HEK293 (cell line): Measurements from ENCODE around the gene JUP.

Experiments used
- CTCF ChIA-PET: fragments of 350-600 bp; formaldehyde crosslinking; extraction: SDS; loops from one replicate; lab custom pipeline; 2021; ENCODE audit warnings: antibody characterized with exemption; lab: Yijun Ruan, JAX
- POLR2A ChIA-PET: fragments of 300-600 bp; formaldehyde crosslinking; extraction: SDS; loops from one replicate; lab custom pipeline; 2020; ENCODE audit warnings: antibody characterized with exemption, inconsistent platforms; lab: Yijun Ruan, JAX
- H3K27ac ChIP-seq: fragments of 200-500 bp; sonication (Bioruptor generic); 2 replicates; pipeline ENCODE4 v1.5.1; 2014; ENCODE audit warnings: low read depth, low read length, control low read depth, inconsistent platforms; ENCODE audit errors: extremely low read depth
- H3K36me3 ChIP-seq, 2 experiments: fragments of 200-500 bp in 1 of 2; sonication (Bioruptor generic) in 1 of 2; 1 replicate in 1 of 2; 2 replicates in 1 of 2; pipeline ENCODE4 v1.5.1; 2014 to 2017; ENCODE audit warnings: inconsistent platforms in 2 of 2, low read length in 2 of 2; ENCODE audit not compliant: control insufficient read depth in 2 of 2, insufficient read depth in 1 of 2
- H3K4me1 ChIP-seq: fragments of 200-500 bp; sonication (Bioruptor generic); 2 replicates; pipeline ENCODE4 v1.5.1; 2014; ENCODE audit warnings: mild to moderate bottlenecking, low read length, inconsistent platforms; ENCODE audit not compliant: control insufficient read depth, insufficient read depth
- H3K4me3 ChIP-seq: 2 replicates; pipeline ENCODE4 v1.5.1; 2011; ENCODE audit warnings: low read depth, mild to moderate bottlenecking, control low read depth, low read length, moderate library complexity
- H3K9me3 ChIP-seq: fragments of 200-500 bp; sonication (Bioruptor generic); 2 replicates; pipeline ENCODE4 v1.5.1; 2014; ENCODE audit warnings: low read depth, low read length, inconsistent platforms; ENCODE audit not compliant: control insufficient read depth, insufficient read depth
- GLIS2 ChIP-seq: fragments of 450-650 bp; formaldehyde crosslinking; IDR thresholded peaks from 2 replicates; pipeline ENCODE4 v1.5.1; 2016; ENCODE audit warnings: missing biosample characterization, missing genetic modification characterization
- HOXD13 ChIP-seq: sonication (generic); formaldehyde crosslinking; IDR thresholded peaks from 2 replicates; pipeline ENCODE4 v1.8.0; 2022; ENCODE audit warnings: missing genetic modification reagents, borderline replicate concordance
- PRDM1 ChIP-seq: fragments of 450-650 bp; formaldehyde crosslinking; IDR thresholded peaks from 2 replicates; pipeline ENCODE4; 2016; ENCODE audit warnings: missing biosample characterization, missing genetic modification characterization
- REPIN1 ChIP-seq: fragments of 450-650 bp; formaldehyde crosslinking; IDR thresholded peaks from 2 replicates; pipeline ENCODE4 v1.5.1; 2017; ENCODE audit warnings: missing biosample characterization, missing genetic modification characterization, low read depth
- SP2 ChIP-seq: fragments of 450-650 bp; formaldehyde crosslinking; IDR thresholded peaks from 2 replicates; pipeline ENCODE4 v1.5.1; 2016; ENCODE audit warnings: missing biosample characterization, missing genetic modification characterization
- SP3 ChIP-seq: fragments of 450-650 bp; formaldehyde crosslinking; IDR thresholded peaks from 2 replicates; pipeline ENCODE4 v1.5.1; 2016; ENCODE audit warnings: missing biosample characterization, missing genetic modification characterization
- SP7 ChIP-seq: fragments of 450-650 bp; formaldehyde crosslinking; IDR thresholded peaks from 2 replicates; pipeline ENCODE4 v1.5.1; 2016; ENCODE audit warnings: missing biosample characterization, missing genetic modification characterization
- ZBTB20 ChIP-seq: fragments of 450-650 bp; formaldehyde crosslinking; IDR thresholded peaks from 2 replicates; pipeline ENCODE4 v1.5.1; 2016; ENCODE audit warnings: missing biosample characterization, missing genetic modification characterization
- ZEB2 ChIP-seq: fragments of 450-650 bp; formaldehyde crosslinking; IDR thresholded peaks from 2 replicates; pipeline ENCODE4 v1.5.1; 2016; ENCODE audit warnings: missing biosample characterization, missing genetic modification characterization
- ZIC2 ChIP-seq: fragments of 450-650 bp; formaldehyde crosslinking; IDR thresholded peaks from 2 replicates; pipeline ENCODE4 v1.5.1; 2016; ENCODE audit warnings: missing biosample characterization, missing genetic modification characterization
- ZNF169 ChIP-seq: fragments of 450-650 bp; formaldehyde crosslinking; IDR thresholded peaks from 2 replicates; pipeline ENCODE4 v1.5.1; 2016; ENCODE audit warnings: missing biosample characterization, missing genetic modification characterization
- ZNF175 ChIP-seq: fragments of 450-650 bp; formaldehyde crosslinking; IDR thresholded peaks from 2 replicates; pipeline ENCODE4 v1.5.1; 2016; ENCODE audit warnings: missing biosample characterization, missing genetic modification characterization
- ZNF221 ChIP-seq: fragments of 450-650 bp; formaldehyde crosslinking; IDR thresholded peaks from 2 replicates; pipeline ENCODE4 v1.5.1; 2017; ENCODE audit warnings: missing biosample characterization, missing genetic modification characterization, borderline replicate concordance
- ZNF223 ChIP-seq: fragments of 450-650 bp; formaldehyde crosslinking; IDR thresholded peaks from 2 replicates; pipeline ENCODE4 v1.5.1; 2016; ENCODE audit warnings: missing biosample characterization, missing genetic modification characterization
- ZNF23 ChIP-seq: fragments of 450-650 bp; formaldehyde crosslinking; IDR thresholded peaks from 2 replicates; pipeline ENCODE4 v1.5.1; 2016; ENCODE audit warnings: missing biosample characterization, missing genetic modification characterization, borderline replicate concordance
- ZNF280C ChIP-seq: fragments of 450-650 bp; formaldehyde crosslinking; IDR thresholded peaks from 2 replicates; pipeline ENCODE4 v1.5.1; 2016; ENCODE audit warnings: missing biosample characterization, missing genetic modification characterization
- ZNF292 ChIP-seq: fragments of 450-650 bp; formaldehyde crosslinking; IDR thresholded peaks from 2 replicates; pipeline ENCODE4 v1.5.1; 2016; ENCODE audit warnings: low read depth, missing biosample characterization, missing genetic modification characterization, borderline replicate concordance
- ZNF335 ChIP-seq: fragments of 450-650 bp; formaldehyde crosslinking; conservative IDR thresholded peaks from 2 replicates; pipeline ENCODE4 v1.5.1; 2016; ENCODE audit warnings: missing biosample characterization, missing genetic modification characterization
- ZNF350 ChIP-seq: fragments of 450-650 bp; formaldehyde crosslinking; IDR thresholded peaks from 2 replicates; pipeline ENCODE4 v1.5.0; 2017; ENCODE audit warnings: missing biosample characterization, mild to moderate bottlenecking, missing genetic modification characterization
- ZNF488 ChIP-seq: fragments of 450-650 bp; formaldehyde crosslinking; IDR thresholded peaks from 2 replicates; pipeline ENCODE4 v1.5.1; 2016; ENCODE audit warnings: missing biosample characterization, missing genetic modification characterization
- ZNF513 ChIP-seq: fragments of 450-650 bp; IDR thresholded peaks from 2 replicates; pipeline ENCODE4 v1.5.1; 2018; ENCODE audit warnings: missing biosample characterization, missing genetic modification characterization
- ZNF610 ChIP-seq: fragments of 450-650 bp; formaldehyde crosslinking; IDR thresholded peaks from 2 replicates; pipeline ENCODE4 v1.5.1; 2016; ENCODE audit warnings: missing biosample characterization, missing genetic modification characterization, borderline replicate concordance
- ZNF624 ChIP-seq: fragments of 450-650 bp; formaldehyde crosslinking; IDR thresholded peaks from 2 replicates; pipeline ENCODE4 v1.5.1; 2017; ENCODE audit warnings: missing biosample characterization, missing genetic modification characterization
- ZNF629 ChIP-seq: fragments of 450-650 bp; formaldehyde crosslinking; IDR thresholded peaks from 2 replicates; pipeline ENCODE4 v1.5.1; 2017; ENCODE audit warnings: missing biosample characterization, missing genetic modification characterization
- ZNF76 ChIP-seq: fragments of 450-650 bp; formaldehyde crosslinking; IDR thresholded peaks from 2 replicates; pipeline ENCODE4; 2016; ENCODE audit warnings: low read depth, missing biosample characterization, missing genetic modification characterization, borderline replicate concordance
- TF ChIP-seq, protein P1 (sequence below): fragments of 450-650 bp; formaldehyde crosslinking; IDR thresholded peaks from 2 replicates; pipeline ENCODE4 v1.5.1; 2016; ENCODE audit warnings: missing biosample characterization, missing genetic modification characterization

JUP gene

DNA sequence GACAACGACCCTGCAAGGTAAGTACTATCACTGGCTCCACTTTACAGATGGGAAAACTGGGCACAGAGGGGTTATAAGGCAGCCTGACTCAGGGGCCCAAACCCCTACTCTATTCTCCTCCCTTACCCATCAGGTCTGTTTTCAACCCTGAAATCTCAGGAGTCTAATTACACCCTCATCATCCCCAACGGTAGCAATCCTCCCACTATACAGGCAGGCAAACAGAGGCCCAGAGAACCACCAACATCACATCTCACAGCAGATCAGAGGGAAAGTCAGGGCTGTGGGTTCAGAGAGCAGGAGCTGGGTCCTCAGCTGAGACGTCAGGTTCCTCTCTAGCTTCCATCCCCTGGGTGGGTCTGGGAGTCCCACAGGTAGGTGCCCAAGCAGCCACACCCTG, 16.5 kb downstream of the JUP start (continued):
- TF ChIP-seq ZNF629 (tag by site-specific recombination) (no peak), SP3 (tag by site-specific recombination) (no peak), ZNF292 (no peak), ZNF280C (tag by site-specific recombination) (no peak), ZNF513 (no peak), ZNF610 (tag by site-specific recombination) (no peak), ZNF76 (tag by site-specific recombination) (no peak), ZNF350 (tag by site-specific recombination) (no peak), ZNF169 (tag by site-specific recombination) (no peak), ZNF221 (tag by site-specific recombination) (no peak), SP2 (tag by site-specific recombination) (no peak), ZNF223 (tag by site-specific recombination) (no peak)

- Histone ChIP-seq H3K4me3 (no peak overlapping the region), H3K9me3 (no peaks in the 10 kb centered on the region), H3K4me1 (peaks cover 4% of the 10 kb centered on the region; the same call in 1 of the 2 replicates), H3K36me3 (peaks cover 36 to 85% of the 10 kb centered on the region in 2 experiments)
- POLR2A ChIA-PET, result interaction anchor here (0.7 to 2.0 kb wide), 2 partner anchors 10 to 17 kb away, joined by 3 to 7 read pairs; partner anchors contain the start of gene JUP
- peak; percentile 12; the same call in 1 of the 2 replicates for TF ChIP-seq GLIS2 (tag by site-specific recombination)
- no peak for TF ChIP-seq ZNF23 (tag by site-specific recombination)
- 0 out of 2 replicates have a peak, but pooled peaks have one; percentile 25 for TF ChIP-seq ZNF335 (tag by site-specific recombination)
- TF ChIP-seq, all 188 proteins: peak for 2
- H3K27ac ChIP-seq, result no peak overlapping the region
- CTCF ChIA-PET, result no interaction called here
These were observed 17.1 kb downstream of the JUP start for GRCh38 chr17:41769346-41769862.

- Histone ChIP-seq H3K4me3 (no peak overlapping the region), H3K9me3 (no peaks in the 10 kb centered on the region), H3K36me3 (peaks cover 36 to 90% of the 10 kb centered on the region in 2 experiments), H3K4me1 (peaks cover 2% of the 10 kb centered on the region; the same call in 1 of the 2 replicates), H3K27ac (no peak overlapping the region)
- TF ChIP-seq ZNF488 (tag by site-specific recombination) (no peak), REPIN1 (tag by site-specific recombination) (no peak), ZEB2 (tag by site-specific recombination) (no peak), ZNF624 (tag by site-specific recombination) (no peak), ZNF175 (tag by site-specific recombination) (no peak), ZIC2 (no peak), PRDM1 (tag by site-specific recombination) (no peak), HOXD13 (CRISPR knock-in tag) (no peak), ZBTB20 (tag by site-specific recombination) (no peak), SP7 (tag by site-specific recombination) (no peak)
- TF ChIP-seq, protein P1, sequence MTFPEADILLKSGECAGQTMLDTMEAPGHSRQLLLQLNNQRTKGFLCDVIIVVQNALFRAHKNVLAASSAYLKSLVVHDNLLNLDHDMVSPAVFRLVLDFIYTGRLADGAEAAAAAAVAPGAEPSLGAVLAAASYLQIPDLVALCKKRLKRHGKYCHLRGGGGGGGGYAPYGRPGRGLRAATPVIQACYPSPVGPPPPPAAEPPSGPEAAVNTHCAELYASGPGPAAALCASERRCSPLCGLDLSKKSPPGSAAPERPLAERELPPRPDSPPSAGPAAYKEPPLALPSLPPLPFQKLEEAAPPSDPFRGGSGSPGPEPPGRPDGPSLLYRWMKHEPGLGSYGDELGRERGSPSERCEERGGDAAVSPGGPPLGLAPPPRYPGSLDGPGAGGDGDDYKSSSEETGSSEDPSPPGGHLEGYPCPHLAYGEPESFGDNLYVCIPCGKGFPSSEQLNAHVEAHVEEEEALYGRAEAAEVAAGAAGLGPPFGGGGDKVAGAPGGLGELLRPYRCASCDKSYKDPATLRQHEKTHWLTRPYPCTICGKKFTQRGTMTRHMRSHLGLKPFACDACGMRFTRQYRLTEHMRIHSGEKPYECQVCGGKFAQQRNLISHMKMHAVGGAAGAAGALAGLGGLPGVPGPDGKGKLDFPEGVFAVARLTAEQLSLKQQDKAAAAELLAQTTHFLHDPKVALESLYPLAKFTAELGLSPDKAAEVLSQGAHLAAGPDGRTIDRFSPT, result no peak
- POLR2A ChIA-PET, result interaction anchor here (0.5 to 2.0 kb wide), 4 partner anchors 11 to 211 kb away, joined by 3 to 7 read pairs (median 5); partner anchors contain the start of gene JUP
- CTCF ChIA-PET, result interaction anchor here (0.7 kb wide), 1 partner anchor 912 kb away, joined by 3 read pairs; no protein-coding TSS in a partner anchor
These were observed 17.7 kb downstream of the JUP start for GRCh38 chr17:41768682-41769288.
